OCI-M1 (cell line): ENCODE measurements around the gene PRKN.

ENCODE experiments used
- DNase-seq: peaks from one replicate; lab custom pipeline; 2025; lab: John Stamatoyannopoulos, UW

Gene PRKN

DNA sequence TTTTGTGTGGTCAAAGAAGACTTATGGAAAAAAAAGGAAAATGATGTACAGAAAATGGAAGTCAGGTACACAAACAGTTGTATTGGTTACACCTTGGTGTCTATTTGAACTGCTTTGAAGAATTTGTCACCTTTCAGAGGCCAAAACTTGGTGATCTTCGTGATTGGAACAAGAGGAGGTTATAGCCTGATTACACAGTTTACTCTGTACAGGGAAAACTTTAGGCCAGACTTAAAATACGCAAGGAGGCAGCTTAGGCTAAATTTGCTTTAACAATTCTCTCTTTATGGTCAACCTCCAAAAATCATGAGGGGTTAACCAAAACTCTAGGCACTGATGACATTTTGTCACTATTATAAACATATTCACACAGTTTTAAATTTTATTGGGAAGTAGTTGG is 353.7 kb downstream of the PRKN start:
- DNase-seq = no peak

DNA sequence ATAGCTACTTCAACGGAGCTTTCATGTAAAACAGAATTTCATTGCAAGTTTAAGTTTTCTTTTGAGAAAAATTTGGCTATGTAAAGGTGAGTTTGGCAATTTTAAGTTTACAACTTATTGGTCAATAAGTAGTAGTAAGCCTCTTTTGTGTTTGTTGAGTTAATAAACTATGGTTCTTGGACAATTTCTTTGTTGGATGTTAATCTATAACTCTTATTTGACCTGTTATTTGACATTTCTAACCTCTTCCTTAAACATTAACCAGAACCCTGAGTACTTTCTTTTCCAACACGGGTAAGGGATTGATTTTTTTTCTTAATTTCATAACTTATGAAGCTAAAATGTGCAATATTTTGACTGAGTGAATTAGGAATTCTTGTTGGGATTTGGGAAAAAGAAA is 354.4 kb downstream of the PRKN start:
- no peak for DNase-seq

DNA sequence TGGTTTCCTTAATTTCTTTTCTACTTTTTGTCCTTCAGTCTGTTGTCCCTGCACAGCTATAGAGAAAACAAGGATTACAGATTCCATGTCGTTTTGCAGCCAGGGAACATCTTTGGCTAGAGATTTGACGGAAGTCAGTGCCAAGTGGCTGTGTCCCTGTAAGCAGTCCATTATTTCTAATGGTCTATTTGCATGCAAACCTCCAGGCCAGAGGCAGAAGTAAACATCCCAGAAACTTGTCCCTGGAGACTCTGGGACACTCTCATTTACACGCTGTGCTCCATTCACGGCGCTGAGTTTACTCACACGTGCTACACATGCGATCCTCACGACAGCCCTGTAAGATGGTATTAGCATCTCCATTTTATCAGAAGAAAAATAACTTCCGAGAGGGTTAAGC is 355.5 kb downstream of the PRKN start:
- DNase-seq = no peak

DNA sequence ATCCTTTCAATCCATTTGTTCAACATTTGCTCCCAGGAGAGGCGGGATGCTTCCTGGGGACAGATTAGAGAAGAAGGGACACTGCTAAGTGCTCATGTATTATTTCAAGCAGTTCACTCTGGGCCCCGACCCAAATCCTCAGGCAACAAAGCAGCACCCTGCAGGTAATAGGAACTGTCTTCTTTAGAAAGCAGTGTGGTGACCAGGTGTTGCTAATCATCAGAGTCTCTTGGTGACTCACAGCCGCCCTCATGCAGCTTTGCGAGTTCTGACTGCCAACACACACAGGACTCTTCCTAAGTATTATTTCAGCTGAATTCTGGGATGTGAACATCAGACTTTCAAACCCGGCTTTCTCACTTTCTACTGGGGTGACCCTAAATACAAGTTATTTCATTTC is 356.4 kb downstream of the PRKN start:
- no peak for DNase-seq

DNA sequence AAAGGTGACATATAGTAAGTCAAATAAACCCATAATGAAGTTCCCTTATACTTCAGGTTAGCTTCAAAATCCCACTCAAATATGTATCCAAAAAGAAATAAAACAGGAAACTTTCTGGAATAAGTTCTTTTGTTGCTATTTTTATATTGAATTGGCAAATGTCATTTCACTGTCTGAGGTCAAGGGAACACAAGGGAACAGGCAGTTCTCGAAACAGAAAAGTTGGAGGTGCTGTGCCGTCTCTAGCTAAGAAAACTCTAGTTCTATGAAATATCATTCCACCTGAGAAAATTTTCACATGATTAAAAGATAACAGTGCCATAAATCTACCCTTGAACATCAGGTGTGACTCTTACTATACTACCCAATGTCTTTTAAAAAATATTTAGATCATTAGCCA is 358.5 kb downstream of the PRKN start:
- no peak for DNase-seq

DNA sequence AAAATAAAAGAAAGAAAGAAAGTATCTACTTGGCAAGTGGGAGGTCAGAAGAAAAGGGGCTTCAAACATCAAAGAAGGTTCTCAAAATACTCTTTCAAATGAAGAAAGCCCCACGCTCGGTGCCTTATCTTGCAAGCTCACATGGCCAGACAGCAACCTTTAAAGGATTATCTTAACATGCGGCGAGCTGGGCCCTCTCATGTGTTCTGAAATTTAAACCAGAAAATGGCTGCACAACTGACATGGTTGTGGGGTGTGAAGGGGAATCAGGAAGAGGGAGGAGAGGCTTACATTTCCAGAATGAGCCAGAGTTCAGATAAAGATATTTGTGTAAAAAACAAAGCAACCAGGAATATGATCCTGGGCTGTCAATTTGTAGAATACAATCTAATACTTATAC is 363.1 kb downstream of the PRKN start:
- peak; percentile 92 for DNase-seq

DNA sequence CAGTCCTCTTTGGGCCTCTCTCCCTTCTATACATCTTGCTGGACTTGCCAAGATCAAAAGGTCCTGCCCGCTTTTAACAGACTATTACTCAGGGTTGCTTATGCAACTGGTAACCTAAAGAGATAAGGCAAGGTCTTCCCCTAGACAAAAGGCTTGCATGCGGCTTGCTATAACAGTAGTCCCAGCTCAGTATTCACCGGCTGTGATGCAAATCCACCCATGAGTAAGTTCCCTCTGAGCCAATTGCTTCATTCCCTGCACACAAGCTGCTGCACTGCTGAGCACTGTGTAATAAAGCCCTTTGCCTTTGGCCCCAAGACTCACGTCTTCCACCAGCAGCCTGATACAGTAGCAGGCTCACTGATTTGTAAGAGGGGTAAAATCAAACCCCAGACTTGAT is 363.8 kb downstream of the PRKN start:
- peak; percentile 81 for DNase-seq

DNA sequence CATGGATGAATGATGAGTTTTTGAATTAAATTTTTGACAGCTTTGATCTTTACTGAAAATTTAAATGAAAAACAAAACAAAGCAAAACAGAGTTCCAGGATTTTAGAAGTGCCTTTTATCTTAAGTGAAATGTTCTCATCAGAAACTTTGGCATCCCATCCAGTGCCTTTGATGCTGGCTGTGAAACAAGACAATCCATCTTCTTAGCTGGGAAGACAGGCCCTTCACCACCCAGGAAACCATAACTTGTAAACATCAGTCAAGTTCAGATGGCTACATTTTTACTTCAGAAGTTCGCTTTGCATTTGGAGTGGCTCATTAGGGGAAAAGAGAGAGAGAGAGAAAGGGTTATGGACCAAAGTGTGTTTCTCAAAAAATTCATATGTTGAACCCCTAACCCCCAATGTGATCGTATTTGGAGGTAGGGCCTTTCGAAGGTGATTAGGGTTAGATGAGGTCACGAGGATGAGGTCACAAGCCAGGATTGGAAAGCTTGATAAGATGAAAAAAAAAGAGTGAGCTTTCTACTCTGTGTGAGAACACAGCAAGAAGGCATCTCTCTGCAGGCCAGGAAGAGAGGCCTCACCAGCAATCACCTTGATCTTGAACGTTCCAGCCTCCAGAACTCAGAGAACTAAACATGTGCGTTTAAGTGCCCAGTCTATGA is 366.5 kb downstream of the PRKN start:
- DNase-seq = peak; percentile 47

DNA sequence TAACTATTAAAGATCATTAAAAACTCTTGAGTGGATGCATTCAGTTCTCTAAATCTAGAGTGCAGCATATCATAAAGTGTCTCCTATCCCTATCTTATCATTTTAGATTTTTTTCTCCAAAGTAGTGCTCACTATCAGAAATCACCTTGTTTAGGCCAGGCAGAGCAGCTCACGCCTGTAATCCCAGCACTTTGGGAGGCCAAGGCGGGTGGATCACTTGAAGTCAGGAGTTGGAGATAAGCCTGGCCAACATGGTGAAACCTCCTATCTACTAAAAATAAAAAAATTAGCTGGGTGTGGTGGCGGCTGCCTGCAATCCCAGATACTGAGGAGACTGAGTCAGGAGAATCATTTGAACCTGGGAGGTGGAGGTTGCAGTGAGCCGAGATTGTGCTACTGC is 368.9 kb downstream of the PRKN start:
- DNase-seq = peak; percentile 52

DNA sequence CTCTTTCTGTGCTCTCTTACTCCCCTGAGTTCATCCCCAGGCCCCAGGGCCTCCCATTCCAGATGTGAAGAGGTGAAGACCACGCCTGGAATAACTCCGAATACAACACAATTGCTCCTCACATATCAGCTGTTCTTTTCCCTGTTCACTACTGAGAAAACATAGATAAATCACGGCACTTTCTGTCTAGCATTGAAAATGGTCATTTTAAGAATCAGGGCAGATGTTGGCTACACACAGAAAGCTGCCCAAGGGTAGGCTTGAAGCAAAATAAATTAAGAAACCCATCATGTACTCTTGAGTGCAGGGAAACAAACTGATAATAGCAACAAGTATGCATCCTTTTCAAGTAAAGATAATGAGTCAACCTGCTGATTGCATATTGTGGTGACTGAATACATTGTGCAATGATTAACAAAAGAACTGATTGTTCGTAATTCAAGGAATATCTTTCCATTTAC is 382.5 kb downstream of the PRKN start:
- no peak for DNase-seq

DNA sequence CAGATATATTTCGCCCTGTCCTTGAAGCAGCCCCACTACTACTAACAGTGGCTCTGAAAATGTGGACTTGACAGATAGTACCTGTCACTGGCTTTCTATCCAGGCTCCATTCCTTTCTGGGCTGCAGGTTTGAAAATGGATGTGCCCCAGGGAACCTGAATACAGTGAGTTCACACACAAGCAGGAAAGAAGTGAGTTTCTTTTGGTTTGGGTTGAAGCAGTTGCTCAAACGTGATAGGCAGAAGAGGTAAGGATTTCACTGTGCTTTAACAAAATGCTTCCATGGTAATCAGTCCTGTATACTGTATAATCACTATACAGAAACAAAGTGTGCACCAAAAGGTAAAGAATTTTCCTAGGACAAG is 382.9 kb downstream of the PRKN start:
- no peak for DNase-seq

DNA sequence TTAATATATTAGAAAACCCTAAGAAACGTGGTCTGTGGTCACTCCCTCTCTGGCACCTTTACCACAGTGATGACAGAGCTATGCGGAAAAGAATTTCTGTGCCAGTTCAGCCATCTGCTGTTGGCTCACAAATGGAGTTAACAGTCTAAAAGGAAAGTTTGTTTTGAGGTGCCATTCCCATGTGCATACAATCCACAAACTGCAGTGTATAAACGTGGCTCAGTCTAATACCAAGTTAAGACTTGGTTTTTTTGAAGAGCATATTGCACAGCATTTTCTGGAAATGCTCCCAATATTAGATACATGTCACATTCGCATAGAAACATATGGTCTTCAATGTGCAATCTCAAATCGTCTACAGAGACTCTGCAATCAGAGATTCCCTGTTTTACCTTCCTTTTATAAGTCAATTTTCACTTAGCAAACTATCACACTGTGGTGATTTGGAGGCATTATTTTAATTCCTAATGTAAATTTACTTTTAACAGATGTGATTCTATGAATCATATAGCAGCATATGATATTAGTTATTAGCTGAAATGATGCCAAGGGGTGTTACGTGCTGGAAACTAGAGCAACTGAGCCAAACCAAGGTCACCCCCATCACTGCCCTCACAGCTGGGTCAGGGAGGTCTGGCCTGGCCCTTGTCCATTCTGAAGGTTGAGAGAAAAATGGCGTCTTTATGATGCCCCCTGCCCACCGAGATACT is 383.5 kb downstream of the PRKN start:
- no peak for DNase-seq

DNA sequence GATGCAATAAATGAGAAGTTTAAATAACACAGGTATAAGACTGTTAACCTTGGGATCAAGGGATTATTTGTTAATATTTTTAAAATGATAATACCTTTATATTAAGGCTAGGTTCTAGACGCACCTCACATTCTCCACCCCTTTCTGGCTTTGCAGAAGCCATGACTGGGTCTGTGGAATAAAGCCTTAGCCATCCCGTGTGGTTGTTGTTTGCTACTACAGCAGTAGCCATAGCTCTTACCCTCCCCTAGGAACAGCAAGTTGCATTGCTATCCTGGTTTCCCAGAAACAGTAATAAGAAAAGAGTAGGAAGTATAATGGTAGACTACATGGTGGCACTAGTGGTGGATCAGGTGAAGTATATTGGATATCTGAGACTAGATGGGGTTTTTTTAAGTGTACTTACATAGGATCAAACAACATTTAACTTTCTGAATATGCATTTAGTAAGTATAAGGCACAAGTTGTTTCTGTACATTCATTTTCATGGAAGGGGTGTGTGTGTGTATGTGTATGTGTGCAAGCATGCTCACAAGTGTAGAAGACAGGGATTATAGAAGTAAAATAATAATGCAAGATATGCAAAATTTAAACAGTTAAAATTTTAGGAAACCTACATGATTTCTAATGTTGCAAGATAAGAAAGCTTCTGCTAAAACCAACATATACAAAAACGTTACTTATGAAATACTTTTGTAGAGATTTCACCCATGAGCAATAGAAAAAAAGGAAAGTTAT is 384.2 kb downstream of the PRKN start:
- DNase-seq = peak; percentile 23

DNA sequence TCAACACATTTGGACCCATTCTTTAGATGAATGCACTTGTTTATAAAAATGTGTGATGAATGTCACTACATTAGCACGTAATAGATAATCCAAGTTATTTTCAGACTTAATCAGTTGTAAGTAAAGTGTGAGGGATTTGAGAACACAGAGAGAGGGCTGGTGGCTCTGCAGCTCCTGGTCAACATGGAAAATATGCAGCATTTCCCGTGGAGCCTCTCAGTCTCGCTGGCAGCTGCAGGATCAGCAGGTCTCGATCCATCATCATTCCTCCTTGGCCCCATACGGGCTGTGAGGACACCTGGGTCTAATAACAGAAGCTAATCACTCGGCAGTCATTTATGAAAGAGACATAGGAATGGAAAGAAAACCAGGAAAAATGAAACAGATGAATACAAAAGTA is 390.2 kb downstream of the PRKN start:
- no peak for DNase-seq

DNA sequence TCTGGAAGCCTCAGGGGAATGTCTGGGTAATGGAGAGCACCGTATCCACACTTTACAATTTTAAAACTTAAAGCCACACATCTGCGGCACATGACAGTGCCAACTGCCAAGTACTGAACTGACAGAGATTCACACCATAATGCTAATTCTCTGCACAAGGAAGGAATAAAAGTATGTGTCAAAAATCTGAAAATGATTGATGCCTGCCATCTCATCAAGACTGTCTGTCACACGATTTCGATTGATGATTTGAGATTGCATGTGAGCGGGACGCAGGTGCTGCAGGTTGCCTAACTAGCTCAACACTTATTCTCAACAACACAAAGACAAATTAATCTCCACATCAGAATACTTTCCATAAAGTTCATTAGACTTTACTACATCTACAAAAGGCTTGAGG is 391.2 kb downstream of the PRKN start:
- DNase-seq = no peak

DNA sequence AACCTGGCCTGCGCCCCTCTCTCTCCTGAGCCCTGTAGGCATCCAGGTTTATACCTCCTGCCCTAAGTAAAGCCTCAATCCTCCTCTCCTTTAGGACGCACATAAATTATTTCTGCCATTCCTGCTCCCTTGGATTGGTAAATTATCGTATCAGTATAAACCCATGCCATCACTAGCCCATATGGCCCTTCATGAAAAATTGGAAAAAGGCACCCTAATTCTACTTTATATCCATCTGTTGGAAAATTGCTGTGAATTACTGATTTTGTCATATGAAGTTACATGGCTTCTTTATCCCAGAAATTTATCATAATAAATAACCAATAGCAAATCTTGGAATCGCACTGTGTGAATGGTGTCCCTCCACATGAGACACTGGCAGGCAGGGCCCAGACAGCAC is 395.2 kb downstream of the PRKN start:
- no peak for DNase-seq

DNA sequence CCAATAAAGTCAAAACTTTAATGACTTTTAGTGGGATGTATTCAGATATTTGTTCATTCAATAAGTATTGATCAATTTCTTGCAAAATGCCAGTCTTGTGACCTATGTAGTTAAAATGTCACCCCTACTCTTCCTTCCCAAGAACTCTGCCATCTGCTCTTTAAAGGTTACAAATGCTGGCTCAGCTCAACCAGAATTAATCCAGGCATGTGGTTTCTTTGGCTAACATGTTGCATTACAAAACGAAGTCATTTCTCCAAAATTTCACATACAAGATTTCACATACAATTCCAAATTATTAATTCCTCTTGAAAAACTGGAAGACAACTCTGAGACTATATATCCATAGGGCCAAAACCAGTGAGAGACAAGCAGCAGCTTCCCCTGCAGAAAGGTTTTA is 395.7 kb downstream of the PRKN start:
- DNase-seq = no peak

DNA sequence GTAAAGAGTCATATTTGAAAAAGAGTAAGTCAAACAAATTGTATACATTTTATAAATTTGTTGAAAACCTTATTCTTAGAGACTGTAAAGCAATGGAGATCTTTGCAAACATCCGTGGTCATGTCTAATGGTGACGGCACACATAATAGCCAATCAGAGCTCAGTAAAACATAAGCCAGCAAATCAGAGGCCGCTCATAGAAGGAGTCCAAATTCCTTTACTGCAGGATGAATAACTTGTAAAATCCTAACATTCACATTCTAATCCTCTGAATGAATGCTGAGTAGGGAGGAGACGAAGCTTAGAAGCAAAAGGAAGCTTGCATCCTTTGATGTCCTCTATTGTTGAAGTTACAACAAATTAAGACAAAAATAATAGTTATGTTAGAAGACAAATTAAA is 401.7 kb downstream of the PRKN start:
- DNase-seq = no peak

DNA sequence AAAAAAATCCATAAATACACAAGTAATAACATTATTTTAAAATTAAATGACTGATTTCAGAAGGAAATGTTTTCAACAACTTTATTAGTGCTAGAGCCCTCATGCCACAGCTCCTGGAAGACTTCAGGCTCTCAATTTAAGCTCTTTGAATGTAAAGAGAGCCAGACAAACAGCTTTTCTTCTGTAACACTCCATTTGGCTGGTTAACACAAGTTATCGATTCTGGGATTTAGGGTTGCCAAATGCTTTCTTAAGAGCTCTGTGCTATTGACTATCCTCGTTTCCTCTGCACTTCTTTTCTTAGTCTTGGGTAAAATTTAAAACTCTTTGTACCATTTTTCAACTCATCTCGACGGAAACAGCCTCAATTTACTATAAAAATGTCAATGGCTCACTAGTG is 402.5 kb downstream of the PRKN start:
- DNase-seq = no peak

DNA sequence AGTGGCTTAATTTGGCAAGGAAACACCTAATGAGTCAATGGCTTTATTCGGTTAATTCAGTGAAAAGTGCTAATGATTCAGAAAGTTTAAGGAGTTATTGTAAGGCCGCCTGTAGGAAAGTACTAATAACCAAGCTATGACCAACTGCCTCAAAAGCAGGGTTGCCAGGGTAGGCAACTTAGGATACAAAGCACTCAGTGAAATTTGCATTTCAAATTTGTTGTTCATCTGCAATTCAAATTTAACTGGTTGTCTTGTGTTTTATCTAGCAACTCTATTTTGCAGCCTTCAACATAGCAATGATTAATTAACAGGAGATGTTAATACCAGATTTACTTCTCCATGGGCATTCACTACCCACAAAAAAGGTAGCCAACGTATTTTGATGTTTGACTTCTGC is 412.3 kb downstream of the PRKN start:
- no peak for DNase-seq

DNA sequence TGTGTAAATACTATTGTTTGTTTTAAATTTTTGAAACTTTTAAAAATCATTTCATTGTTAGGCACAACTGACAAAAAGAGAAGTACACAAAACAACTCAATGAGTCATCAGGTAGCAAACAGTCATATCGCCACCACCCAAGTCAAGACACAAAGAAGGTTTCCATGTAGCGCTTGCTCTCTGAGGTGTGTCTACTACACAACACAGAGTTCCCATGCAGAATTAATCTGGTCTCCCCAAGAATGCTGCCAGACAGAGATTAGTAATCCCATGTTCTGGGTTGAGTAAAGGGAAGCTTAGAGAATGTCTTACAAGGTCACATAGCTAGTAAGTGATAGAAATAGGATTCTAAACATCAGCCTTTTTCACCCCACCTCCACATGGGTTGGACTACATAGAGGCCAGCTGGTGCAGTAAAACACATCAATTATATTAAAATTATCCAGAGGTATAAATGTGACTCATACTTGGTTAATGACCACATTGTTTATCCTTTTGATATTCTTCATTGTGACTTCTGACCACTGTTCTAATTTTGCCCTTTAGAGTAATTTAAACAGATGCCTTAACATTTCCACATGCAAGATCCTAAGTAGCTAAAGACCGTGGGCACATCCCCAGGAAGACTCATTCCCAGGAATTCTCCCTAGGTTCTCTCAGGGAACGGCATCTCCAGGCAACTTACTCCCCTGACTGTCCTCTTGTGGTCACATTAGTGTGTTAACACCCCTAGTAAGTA is 413.5 kb downstream of the PRKN start:
- DNase-seq = no peak

DNA sequence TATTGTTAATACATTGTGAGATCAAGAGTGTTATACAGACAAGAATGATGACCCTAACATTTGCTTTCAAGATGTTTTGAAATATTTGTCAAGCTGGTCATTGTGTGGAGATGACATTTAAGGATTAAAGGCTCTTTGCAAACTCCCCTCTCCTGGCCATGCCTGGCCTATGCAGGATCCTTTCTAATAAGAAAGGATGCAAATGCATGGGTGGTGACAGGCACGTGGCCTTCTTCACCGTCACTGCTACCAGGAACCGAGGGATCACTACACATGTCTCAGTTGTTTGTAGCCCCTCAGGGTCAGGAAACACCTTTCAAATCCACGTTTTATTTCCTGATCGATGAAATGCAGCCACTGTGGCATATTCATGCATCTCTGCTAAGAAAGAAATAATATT is 419.7 kb downstream of the PRKN start:
- no peak for DNase-seq

DNA sequence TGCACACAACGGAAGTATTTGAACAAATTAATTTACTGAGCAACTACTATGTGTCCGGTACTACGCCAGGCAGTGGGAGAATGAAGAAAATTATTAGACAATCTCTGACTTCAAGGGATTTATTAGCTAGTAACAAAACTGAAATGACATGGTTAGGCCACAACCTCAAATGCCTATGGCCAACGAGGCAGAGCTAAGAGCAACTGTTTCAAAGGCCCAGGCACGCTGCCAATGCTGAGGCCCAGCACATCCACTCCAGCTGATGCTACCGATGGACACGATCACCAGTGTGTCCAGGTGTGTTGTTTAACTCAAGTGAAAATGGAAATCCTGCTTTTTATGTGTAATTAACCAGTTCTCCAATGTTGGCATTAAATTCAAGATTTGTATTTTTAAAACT is 420.9 kb downstream of the PRKN start:
- DNase-seq = no peak
